BE2C (cell line): ENCODE measurements around the gene MTHFSD.

ENCODE experiments used
- DNase-seq: peaks from one replicate; pipeline ENCODE4 v3.0.0-alpha.2; 2020
- H3K27me3 ChIP-seq: fragments of 250-450 bp; sonication (Bioruptor Pico); 2 replicates; pipeline ENCODE4 v1.5.1; 2020; ENCODE audit warnings: mild to moderate bottlenecking
- H3K36me3 ChIP-seq: fragments of 250-450 bp; sonication (Bioruptor Pico); 2 replicates; pipeline ENCODE4 v1.5.1; 2020; ENCODE audit warnings: mild to moderate bottlenecking
- H3K4me1 ChIP-seq: fragments of 250-450 bp; sonication (Bioruptor Pico); 2 replicates; pipeline ENCODE4 v1.5.1; 2020
- H3K4me3 ChIP-seq: 2 replicates; pipeline ENCODE4 v1.5.1; 2011; ENCODE audit warnings: low read depth, low read length
- H3K9me3 ChIP-seq: fragments of 250-450 bp; sonication (Bioruptor Pico); 2 replicates; pipeline ENCODE4 v1.5.1; 2020
- TF ChIP-seq, protein P1 (sequence below): IDR thresholded peaks from 2 replicates; pipeline ENCODE4 v1.5.1; 2012; ENCODE audit warnings: mild to moderate bottlenecking, low read depth, low read length

The MTHFSD gene

DNA sequence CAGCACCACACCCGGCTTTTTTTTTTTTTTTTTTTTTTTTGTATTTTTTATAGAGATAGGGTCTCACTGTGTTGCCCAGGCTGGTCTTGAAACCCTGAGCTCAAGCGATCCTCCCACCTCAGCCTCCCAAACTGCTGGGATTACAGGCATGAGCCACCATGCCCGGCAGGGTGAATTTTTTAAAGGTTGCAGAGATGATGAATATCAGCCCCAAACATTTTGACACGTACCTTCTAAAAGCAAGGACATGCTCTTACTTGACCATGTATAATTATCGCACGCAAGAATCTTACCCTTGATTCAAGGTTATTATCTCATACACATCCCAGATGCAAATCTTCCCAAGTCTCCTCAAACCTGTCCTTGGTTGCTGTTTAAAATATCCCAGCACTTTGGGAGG lies 7.3 kb upstream of the MTHFSD start:
- no peak for DNase-seq
- no peaks in the 10 kb centered on the region for H3K4me1 ChIP-seq
- H3K36me3 ChIP-seq: no peaks in the 10 kb centered on the region
- TF ChIP-seq, protein P1, sequence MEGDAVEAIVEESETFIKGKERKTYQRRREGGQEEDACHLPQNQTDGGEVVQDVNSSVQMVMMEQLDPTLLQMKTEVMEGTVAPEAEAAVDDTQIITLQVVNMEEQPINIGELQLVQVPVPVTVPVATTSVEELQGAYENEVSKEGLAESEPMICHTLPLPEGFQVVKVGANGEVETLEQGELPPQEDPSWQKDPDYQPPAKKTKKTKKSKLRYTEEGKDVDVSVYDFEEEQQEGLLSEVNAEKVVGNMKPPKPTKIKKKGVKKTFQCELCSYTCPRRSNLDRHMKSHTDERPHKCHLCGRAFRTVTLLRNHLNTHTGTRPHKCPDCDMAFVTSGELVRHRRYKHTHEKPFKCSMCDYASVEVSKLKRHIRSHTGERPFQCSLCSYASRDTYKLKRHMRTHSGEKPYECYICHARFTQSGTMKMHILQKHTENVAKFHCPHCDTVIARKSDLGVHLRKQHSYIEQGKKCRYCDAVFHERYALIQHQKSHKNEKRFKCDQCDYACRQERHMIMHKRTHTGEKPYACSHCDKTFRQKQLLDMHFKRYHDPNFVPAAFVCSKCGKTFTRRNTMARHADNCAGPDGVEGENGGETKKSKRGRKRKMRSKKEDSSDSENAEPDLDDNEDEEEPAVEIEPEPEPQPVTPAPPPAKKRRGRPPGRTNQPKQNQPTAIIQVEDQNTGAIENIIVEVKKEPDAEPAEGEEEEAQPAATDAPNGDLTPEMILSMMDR: no peak
- no peaks in the 10 kb centered on the region for H3K9me3 ChIP-seq
- H3K27me3 ChIP-seq: peaks cover 50% of the 10 kb centered on the region
- no peak overlapping the region for H3K4me3 ChIP-seq

- Histone ChIP-seq H3K9me3 (no peaks in the 10 kb centered on the region), H3K4me3 (no peak overlapping the region), H3K4me1 (no peaks in the 10 kb centered on the region), H3K36me3 (no peaks in the 10 kb centered on the region), H3K27me3 (peaks cover 25% of the 10 kb centered on the region)
- TF ChIP-seq, protein P1: no peak
- no peak for DNase-seq
Observed at GRCh38 chr16:86559802-86560305, 4.8 kb upstream of the MTHFSD start.

DNA sequence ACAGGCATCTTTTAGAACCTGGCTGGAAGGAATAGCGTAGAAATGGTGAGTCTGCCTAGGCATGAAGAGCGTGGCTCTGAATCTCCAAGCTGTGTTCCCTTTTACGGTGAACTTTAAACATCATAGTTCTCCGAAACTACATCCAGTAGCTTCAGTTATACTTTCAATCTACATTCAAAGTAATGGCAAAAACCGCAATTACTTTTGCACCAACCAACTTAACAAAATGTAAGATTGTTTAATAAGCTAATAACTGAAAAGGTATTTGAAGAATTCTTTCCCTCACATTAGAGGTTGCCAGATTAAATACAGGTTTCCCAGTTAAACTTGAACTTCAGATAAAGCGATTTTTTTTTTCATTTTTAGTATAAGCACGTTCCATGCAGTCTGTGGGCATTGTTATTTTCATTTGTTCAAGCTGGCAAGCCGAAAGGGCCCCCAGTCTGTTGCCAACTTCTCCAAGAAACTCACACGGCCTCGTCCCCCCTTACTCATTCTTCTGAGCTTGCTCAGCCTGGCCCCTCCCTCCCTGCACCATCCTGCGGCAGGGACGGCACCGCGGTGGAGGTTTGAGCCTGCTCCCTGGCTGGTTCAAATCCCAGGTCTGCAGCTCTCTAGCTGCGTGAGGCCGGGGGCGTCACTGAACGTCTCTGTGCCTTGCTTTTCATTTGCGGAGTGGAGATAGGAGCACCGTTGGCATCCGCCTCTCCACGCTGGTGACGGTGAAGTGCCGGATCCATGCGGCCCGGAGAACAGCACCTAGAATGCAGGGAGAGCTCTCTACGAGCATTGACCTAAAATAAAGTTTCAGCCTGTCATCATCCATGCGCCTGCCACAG lies 3.5 kb upstream of the MTHFSD start:
- Histone ChIP-seq H3K4me1 (no peaks in the 10 kb centered on the region; the same call in 1 of the 2 replicates), H3K27me3 (peaks cover 12% of the 10 kb centered on the region), H3K4me3 (no peak overlapping the region), H3K9me3 (0 out of 2 replicates have a peak, but pooled peaks cover 2% of the 10 kb centered on the region), H3K36me3 (peaks cover 1% of the 10 kb centered on the region; the same call in 1 of the 2 replicates)
- DNase-seq: no peak
- TF ChIP-seq, protein P1: no peak

DNA sequence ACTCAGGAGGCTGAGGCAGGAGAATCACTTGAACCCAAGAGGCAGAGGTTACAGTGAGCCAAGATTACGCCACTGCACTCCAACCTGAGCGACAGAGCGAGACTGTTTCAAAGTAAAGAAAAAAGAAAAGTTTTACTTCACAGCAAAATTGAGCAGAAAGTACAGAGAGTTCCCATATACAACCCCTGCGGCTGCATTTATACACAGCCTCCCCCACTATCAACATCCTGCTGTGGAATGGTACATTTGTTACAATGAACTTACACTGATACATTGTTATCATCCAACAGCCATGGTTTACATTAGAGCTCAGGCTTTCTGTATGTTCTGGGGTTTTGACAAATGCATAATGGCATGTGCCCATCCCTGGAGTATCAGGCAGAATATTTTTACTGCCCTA lies 2.6 kb upstream of the MTHFSD start:
- TF ChIP-seq, protein P1: no peak
- Histone ChIP-seq H3K36me3 (peaks cover 3% of the 10 kb centered on the region; the same call in 1 of the 2 replicates), H3K27me3 (peaks cover 2% of the 10 kb centered on the region)

DNA sequence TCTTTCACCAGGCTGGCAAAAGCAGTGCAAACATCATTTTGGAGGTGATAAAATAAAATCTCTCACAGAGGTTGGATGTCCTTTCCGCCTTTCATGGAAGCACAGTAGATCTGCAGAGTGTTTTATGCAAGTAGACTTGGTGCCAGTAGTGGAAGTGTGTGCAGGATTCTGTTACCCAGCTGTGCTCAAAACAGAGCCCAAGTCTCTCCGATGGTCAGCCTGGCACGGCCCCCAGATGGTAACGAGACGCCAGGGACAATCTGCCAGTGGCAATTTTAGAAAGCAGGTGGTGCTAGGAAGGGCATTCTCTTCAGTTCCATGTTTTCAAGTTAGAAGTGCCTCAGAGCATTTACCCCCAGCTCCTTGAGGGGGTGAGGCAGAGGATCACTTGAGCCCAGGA lies 1.5 kb upstream of the MTHFSD start:
- no peak for DNase-seq
- TF ChIP-seq, protein P1: no peak
- no peaks in the 10 kb centered on the region; the same call in 1 of the 2 replicates for H3K4me1 ChIP-seq
- H3K36me3 ChIP-seq: peaks cover 3% of the 10 kb centered on the region; the same call in 1 of the 2 replicates
- no peaks in the 10 kb centered on the region for H3K27me3 ChIP-seq
- H3K9me3 ChIP-seq: 0 out of 2 replicates have a peak, but pooled peaks cover 2% of the 10 kb centered on the region
- H3K4me3 ChIP-seq: no peak overlapping the region

More for the DNA sequence above, 2.6 kb upstream of the MTHFSD start:
- no peak for DNase-seq
- Histone ChIP-seq H3K4me3 (no peak overlapping the region), H3K4me1 (no peaks in the 10 kb centered on the region; the same call in 1 of the 2 replicates), H3K9me3 (0 out of 2 replicates have a peak, but pooled peaks cover 2% of the 10 kb centered on the region)

DNA sequence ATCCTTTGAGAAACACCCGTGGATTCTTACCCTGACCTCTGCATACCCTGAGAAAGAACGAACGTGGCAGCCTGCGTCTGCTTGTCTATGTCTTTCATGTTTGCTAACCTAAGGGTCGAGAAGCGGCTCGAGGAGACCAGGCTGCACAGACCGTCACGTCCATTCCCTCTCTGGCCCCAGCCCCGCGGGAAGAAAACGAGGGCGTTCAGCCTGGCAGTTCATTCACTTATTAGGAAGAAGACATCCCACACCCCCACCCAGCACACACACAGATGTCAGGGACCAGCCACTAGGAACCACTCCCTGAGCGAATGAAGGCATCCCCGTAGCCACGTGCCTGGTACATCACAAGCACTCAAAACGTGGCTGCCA lies 655 bp upstream of the MTHFSD start:
- H3K27me3 ChIP-seq: no peaks in the 10 kb centered on the region
- H3K9me3 ChIP-seq: 0 out of 2 replicates have a peak, but pooled peaks cover 2% of the 10 kb centered on the region
- H3K4me3 ChIP-seq: peak overlapping the region; percentile 97
- no peak for DNase-seq
- TF ChIP-seq, protein P1: no peak
- peaks cover 3% of the 10 kb centered on the region; the same call in 1 of the 2 replicates for H3K36me3 ChIP-seq
- no peaks in the 10 kb centered on the region; the same call in 1 of the 2 replicates for H3K4me1 ChIP-seq
